C4-2B (cell line): Measurements from ENCODE around the gene AHI1.

Source experiments
- CTCF ChIP-seq: fragments of 450-650 bp; conservative IDR thresholded peaks from 2 replicates; pipeline ENCODE4 v1.5.1; 2017; ENCODE audit warnings: mild to moderate bottlenecking
- ZFX ChIP-seq: fragments of 450-650 bp; IDR thresholded peaks from 2 replicates; pipeline ENCODE4 v1.6.1; 2017

- TF ChIP-seq CTCF: no peak
- no peak for TF ChIP-seq ZFX
Measured at GRCh38 chr6:135254471-135254870, 243.1 kb downstream of the AHI1 start.
